H1 (cell line): Measurements from ENCODE around the gene AAK1. TPM values are rescaled to one million over a fixed set of nuclear protein-coding genes. Genes with fewer than 3 reads are reported as not detected.

Experiments used
- ATF2 ChIP-seq: IDR thresholded peaks from 2 replicates; pipeline ENCODE4 v1.6.1; 2012; ENCODE audit warnings: low read length, inconsistent platforms
- ATF3 ChIP-seq: IDR thresholded peaks from 2 replicates; pipeline ENCODE4 v1.6.1; 2011; ENCODE audit warnings: low read depth, mild to moderate bottlenecking, low read length; ENCODE audit not compliant: insufficient read depth
- BACH1 ChIP-seq: IDR thresholded peaks from 2 replicates; pipeline ENCODE4 v1.6.1; 2012; ENCODE audit warnings: low read length, improper control_type of control experiment
- CBX5 ChIP-seq: fragments of 300-800, 300-1000 bp; sonication (generic); IDR thresholded peaks from 2 replicates; pipeline ENCODE4 v1.7.1; 2016; ENCODE audit warnings: antibody characterized with exemption, low read length, low read depth
- CHD7 ChIP-seq: fragments of 300-600 bp; sonication (generic); IDR thresholded peaks from 2 replicates; pipeline ENCODE4 v1.7.1; 2012; ENCODE audit warnings: low read length, moderate library complexity, mild to moderate bottlenecking, inconsistent platforms; ENCODE audit not compliant: insufficient replicate concordance
- JUND ChIP-seq: IDR thresholded peaks from 2 replicates; pipeline ENCODE4 v1.6.1; 2011; ENCODE audit warnings: mild to moderate bottlenecking, improper control_type of control experiment, low read length
- KDM4A ChIP-seq: IDR thresholded peaks from one replicate; pipeline ENCODE4 v1.7.1; 2012; ENCODE audit warnings: low read depth, mild to moderate bottlenecking, moderate library complexity, low read length, inconsistent platforms; ENCODE audit not compliant: severe bottlenecking
- MAX ChIP-seq: IDR thresholded peaks from 2 replicates; pipeline ENCODE4 v1.6.1; 2012; ENCODE audit warnings: inconsistent platforms
- SIX5 ChIP-seq: IDR thresholded peaks from 2 replicates; pipeline ENCODE4 v1.6.1; 2011; ENCODE audit warnings: mild to moderate bottlenecking, low read depth, low read length
- ZNF274 ChIP-seq: IDR thresholded peaks from 2 replicates; pipeline ENCODE4 v1.7.0; 2012; ENCODE audit warnings: low read length, borderline replicate concordance; ENCODE audit errors: extremely low read depth
- polyA plus RNA-seq, 7 experiments: library from polyadenylated mRNA; depleted of rRNA in 3 of 7; stranded (reverse) in 5 of 7; unstranded in 2 of 7; fragments of >200 nt in 5 of 7; fragments of 200-250 nt in 2 of 7; gene quantifications; 1 replicate in 5 of 7; 2 replicates in 1 of 7; 4 replicates in 1 of 7; pipeline versions ENCODE4 v1.2.1 to v1.2.3, GENCODE V29; 2011 to 2013; ENCODE audit warnings: missing spikeins in 2 of 7, mixed read lengths in 2 of 7
- total RNA-seq: library from RNA; stranded (reverse); fragmentation: NEBNext Ultra II Directional; extraction: Animal tissue kit (Norgen Biotek cat#: 25700); gene quantifications from 2 replicates; pipeline ENCODE4 v1.2.1, GENCODE V29; 2021

Gene AAK1
- total and polyA plus RNA-seq, 2 of the 8 experiments (the other 6 are each of a cell fraction or from before 2014, with no cell fraction given), result 10.0 to 40.5 TPM

GRCh38 chr2:69575926-69576325 is 67.6 kb downstream of the AAK1 start (continued):
- no peak for TF ChIP-seq CHD7
- no peak for TF ChIP-seq ZNF274
- no peak for TF ChIP-seq CBX5
- TF ChIP-seq ATF3, result no peak
- no peak for TF ChIP-seq KDM4A
- no peak for TF ChIP-seq SIX5
- no peak for TF ChIP-seq BACH1
- no peak for TF ChIP-seq ATF2
- TF ChIP-seq MAX, result no peak
- TF ChIP-seq JUND, result no peak
